SU-DHL-6 (cell line): ENCODE measurements around the gene FIBCD1.

ENCODE experiments used
- EZH2phosphoT487 ChIP-seq: fragments of 200-600 bp; sonication (generic), shearing (Covaris generic); conservative IDR thresholded peaks from 2 replicates; pipeline ENCODE4 v1.6.1; 2018; ENCODE audit warnings: mild to moderate bottlenecking, antibody characterized with exemption, low read length, moderate library complexity, mixed read lengths
- TF ChIP-seq, protein P1 (sequence below): fragments of 200-600 bp; sonication (generic); IDR thresholded peaks from one replicate; pipeline ENCODE4 v1.5.1; 2017; ENCODE audit warnings: antibody characterized with exemption, mild to moderate bottlenecking, low read length, moderate library complexity; ENCODE audit not compliant: insufficient read depth, poor library complexity, severe bottlenecking

DNA sequence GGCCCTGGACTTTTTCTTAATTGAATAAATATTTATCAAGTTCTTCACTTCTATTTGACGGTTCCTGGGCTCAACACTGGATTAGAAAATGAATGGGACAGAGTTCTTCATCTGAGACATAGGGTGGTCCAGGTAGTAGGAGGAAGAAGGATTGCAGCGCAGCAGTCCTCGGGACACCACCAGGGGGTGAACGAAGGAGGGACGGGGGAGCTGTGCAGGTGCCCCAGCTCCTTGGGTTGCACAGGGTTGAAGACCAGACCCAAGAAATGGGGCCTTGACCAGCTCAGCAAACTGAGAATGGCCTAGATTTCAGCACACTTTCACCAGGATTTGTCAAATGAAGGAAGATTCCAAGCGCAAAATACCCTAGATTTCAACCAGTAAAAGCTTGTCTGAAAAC lies 74.5 kb downstream of the FIBCD1 start:
- TF ChIP-seq, protein P1, sequence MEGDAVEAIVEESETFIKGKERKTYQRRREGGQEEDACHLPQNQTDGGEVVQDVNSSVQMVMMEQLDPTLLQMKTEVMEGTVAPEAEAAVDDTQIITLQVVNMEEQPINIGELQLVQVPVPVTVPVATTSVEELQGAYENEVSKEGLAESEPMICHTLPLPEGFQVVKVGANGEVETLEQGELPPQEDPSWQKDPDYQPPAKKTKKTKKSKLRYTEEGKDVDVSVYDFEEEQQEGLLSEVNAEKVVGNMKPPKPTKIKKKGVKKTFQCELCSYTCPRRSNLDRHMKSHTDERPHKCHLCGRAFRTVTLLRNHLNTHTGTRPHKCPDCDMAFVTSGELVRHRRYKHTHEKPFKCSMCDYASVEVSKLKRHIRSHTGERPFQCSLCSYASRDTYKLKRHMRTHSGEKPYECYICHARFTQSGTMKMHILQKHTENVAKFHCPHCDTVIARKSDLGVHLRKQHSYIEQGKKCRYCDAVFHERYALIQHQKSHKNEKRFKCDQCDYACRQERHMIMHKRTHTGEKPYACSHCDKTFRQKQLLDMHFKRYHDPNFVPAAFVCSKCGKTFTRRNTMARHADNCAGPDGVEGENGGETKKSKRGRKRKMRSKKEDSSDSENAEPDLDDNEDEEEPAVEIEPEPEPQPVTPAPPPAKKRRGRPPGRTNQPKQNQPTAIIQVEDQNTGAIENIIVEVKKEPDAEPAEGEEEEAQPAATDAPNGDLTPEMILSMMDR = no peak
- TF ChIP-seq EZH2phosphoT487 = no peak
